Gastrocnemius medialis (tissue), 4 donors: Measurements from ENCODE around the gene ADARB2.

Experiments used
- POLR2A ChIP-seq, 2 donors: fragments of 450-650 bp; IDR thresholded peaks; one replicate each; pipeline ENCODE4 v1.6.1; 2017; ENCODE audit warnings: antibody characterized with exemption in 2 of 2, mild to moderate bottlenecking in 2 of 2, moderate library complexity in 2 of 2
- TF ChIP-seq, protein P1 (sequence below), 5 experiments: fragments of 450-650 bp in 3 of 5; fragments of 200-600 bp in 2 of 5; sonication (generic) in 2 of 5; IDR thresholded peaks in 4 of 5; conservative IDR thresholded peaks in 1 of 5; 1 replicate in 4 of 5; 2 replicates in 1 of 5; pipeline ENCODE4 v1.5.1; 2016 to 2019; ENCODE audit warnings: antibody characterized with exemption in 5 of 5, mild to moderate bottlenecking in 3 of 5, moderate library complexity in 3 of 5

DNA sequence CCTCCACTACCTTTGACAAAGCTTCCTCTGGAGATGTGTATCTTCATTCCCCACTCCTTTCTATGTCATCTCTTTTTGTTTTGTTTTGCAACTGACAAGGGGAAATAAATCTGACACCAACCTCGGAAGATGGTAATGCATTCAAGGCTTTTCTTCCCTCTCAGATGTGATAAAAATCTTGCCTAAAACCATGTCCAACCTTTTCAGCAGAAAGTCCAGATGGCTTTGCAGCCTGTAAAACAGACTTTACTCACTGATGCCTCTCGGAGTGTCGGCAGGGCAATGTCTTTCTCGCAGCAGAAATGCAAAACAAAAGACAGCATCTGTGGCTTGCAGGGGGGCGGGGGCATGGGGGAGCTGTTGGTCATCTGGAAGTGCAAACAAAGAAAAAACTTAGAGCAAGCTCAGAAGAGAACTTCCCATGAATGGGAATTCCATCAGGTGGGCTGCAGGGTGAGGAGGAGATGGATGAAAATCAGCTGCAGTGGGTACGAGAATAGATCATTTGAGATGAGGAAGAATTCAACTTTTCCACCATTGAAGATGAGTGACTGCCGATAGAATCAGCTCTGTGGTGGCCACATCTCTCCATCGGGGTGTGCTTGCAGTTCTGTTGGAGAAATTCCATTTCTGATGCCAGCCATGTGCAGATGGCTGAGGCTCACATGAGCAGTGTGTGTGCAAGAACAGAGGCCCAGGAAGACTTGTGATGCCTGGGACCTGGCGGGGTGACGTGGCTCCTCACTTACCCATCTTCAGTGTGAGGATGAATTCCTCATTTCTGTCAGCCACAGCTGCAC, 443.5 kb downstream of the ADARB2 start:
- TF ChIP-seq, protein P1, sequence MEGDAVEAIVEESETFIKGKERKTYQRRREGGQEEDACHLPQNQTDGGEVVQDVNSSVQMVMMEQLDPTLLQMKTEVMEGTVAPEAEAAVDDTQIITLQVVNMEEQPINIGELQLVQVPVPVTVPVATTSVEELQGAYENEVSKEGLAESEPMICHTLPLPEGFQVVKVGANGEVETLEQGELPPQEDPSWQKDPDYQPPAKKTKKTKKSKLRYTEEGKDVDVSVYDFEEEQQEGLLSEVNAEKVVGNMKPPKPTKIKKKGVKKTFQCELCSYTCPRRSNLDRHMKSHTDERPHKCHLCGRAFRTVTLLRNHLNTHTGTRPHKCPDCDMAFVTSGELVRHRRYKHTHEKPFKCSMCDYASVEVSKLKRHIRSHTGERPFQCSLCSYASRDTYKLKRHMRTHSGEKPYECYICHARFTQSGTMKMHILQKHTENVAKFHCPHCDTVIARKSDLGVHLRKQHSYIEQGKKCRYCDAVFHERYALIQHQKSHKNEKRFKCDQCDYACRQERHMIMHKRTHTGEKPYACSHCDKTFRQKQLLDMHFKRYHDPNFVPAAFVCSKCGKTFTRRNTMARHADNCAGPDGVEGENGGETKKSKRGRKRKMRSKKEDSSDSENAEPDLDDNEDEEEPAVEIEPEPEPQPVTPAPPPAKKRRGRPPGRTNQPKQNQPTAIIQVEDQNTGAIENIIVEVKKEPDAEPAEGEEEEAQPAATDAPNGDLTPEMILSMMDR (IDR thresholded peaks at IDR 0.05 in 4 of 5, conservative IDR thresholded peaks at IDR 0.05 in 1 of 5), result no peak
- TF ChIP-seq POLR2A (IDR thresholded peaks at IDR 0.05), result no peak
